T-helper 2 cell treated with Interferon-gamma antibody and Interleukin-4, amounts not matched to agents 5 μg/mL and 100 μg/mL, for 36 hours (primary cell): ENCODE results near the gene DNAJA4.

Experiments used
- DNase-seq: peaks from one replicate; pipeline ENCODE4 v3.0.0; 2021; ENCODE audit warnings: low spot score
- H3K27ac Mint-ChIP-seq: one replicate; pipeline ENCODE4 v1.8.0; 2021; ENCODE audit warnings: mild to moderate bottlenecking, mixed read lengths
- H3K27me3 Mint-ChIP-seq: one replicate; pipeline ENCODE4 v1.8.0; 2021; ENCODE audit warnings: low read depth, mixed read lengths
- H3K36me3 Mint-ChIP-seq: one replicate; pipeline ENCODE4 v1.8.0; 2021; ENCODE audit warnings: low read depth, mixed read lengths
- H3K4me1 Mint-ChIP-seq: one replicate; pipeline ENCODE4 v1.8.0; 2021; ENCODE audit warnings: low read depth, mixed read lengths
- H3K4me3 Mint-ChIP-seq: one replicate; pipeline ENCODE4 v1.8.0; 2022; ENCODE audit warnings: mild to moderate bottlenecking, moderate library complexity, mixed read lengths
- H3K9me3 Mint-ChIP-seq: one replicate; pipeline ENCODE4 v1.8.0; 2021; ENCODE audit warnings: mixed read lengths

DNAJA4 gene

GRCh38 chr15:78322243-78322642, 57.9 kb downstream of the DNAJA4 start:
- no peaks in the 10 kb centered on the region for H3K9me3 Mint-ChIP-seq
- no peak for DNase-seq

GRCh38 chr15:78322724-78323521, 58.6 kb downstream of the DNAJA4 start:
- H3K9me3 Mint-ChIP-seq, result no peaks in the 10 kb centered on the region
- H3K4me3 Mint-ChIP-seq, result no peak overlapping the region
- no peaks in the 10 kb centered on the region for H3K36me3 Mint-ChIP-seq
- DNase-seq, result no peak
- no peaks in the 10 kb centered on the region for H3K4me1 Mint-ChIP-seq
- no peak overlapping the region for H3K27ac Mint-ChIP-seq
- H3K27me3 Mint-ChIP-seq, result no peaks in the 10 kb centered on the region

More at GRCh38 chr15:78322243-78322642, 57.9 kb downstream of the DNAJA4 start:
- Mint-ChIP-seq H3K36me3 (no peaks in the 10 kb centered on the region), H3K4me3 (no peak overlapping the region), H3K27ac (no peak overlapping the region), H3K27me3 (no peaks in the 10 kb centered on the region), H3K4me1 (no peaks in the 10 kb centered on the region)

GRCh38 chr15:78323693-78324092, 59.3 kb downstream of the DNAJA4 start:
- H3K4me3 Mint-ChIP-seq, result no peak overlapping the region
- no peaks in the 10 kb centered on the region for H3K27me3 Mint-ChIP-seq
- DNase-seq, result no peak
- H3K9me3 Mint-ChIP-seq, result no peaks in the 10 kb centered on the region
- H3K4me1 Mint-ChIP-seq, result no peaks in the 10 kb centered on the region
- H3K36me3 Mint-ChIP-seq, result no peaks in the 10 kb centered on the region
- H3K27ac Mint-ChIP-seq, result no peak overlapping the region

- H3K27me3 Mint-ChIP-seq, result no peaks in the 10 kb centered on the region
- no peaks in the 10 kb centered on the region for H3K36me3 Mint-ChIP-seq
- H3K4me3 Mint-ChIP-seq, result no peak overlapping the region
- H3K9me3 Mint-ChIP-seq, result no peaks in the 10 kb centered on the region
- H3K4me1 Mint-ChIP-seq, result no peaks in the 10 kb centered on the region
- H3K27ac Mint-ChIP-seq, result no peak overlapping the region
- DNase-seq, result no peak
These were observed 59.8 kb downstream of the DNAJA4 start for GRCh38 chr15:78324144-78324543.

GRCh38 chr15:78325092-78325843, 60.9 kb downstream of the DNAJA4 start:
- Mint-ChIP-seq H3K9me3 (no peaks in the 10 kb centered on the region), H3K27me3 (no peaks in the 10 kb centered on the region)

GRCh38 chr15:78327466-78327865, 63.1 kb downstream of the DNAJA4 start:
- no peak for DNase-seq
- H3K4me1 Mint-ChIP-seq, result no peaks in the 10 kb centered on the region
- no peak overlapping the region for H3K27ac Mint-ChIP-seq
- no peaks in the 10 kb centered on the region for H3K27me3 Mint-ChIP-seq
- H3K4me3 Mint-ChIP-seq, result no peak overlapping the region
- no peaks in the 10 kb centered on the region for H3K36me3 Mint-ChIP-seq
- no peaks in the 10 kb centered on the region for H3K9me3 Mint-ChIP-seq

More at GRCh38 chr15:78325092-78325843, 60.9 kb downstream of the DNAJA4 start:
- DNase-seq, result no peak
- H3K4me1 Mint-ChIP-seq, result no peaks in the 10 kb centered on the region
- no peaks in the 10 kb centered on the region for H3K36me3 Mint-ChIP-seq
- no peak overlapping the region for H3K27ac Mint-ChIP-seq
- no peak overlapping the region for H3K4me3 Mint-ChIP-seq

GRCh38 chr15:78329625-78330024, 65.3 kb downstream of the DNAJA4 start:
- Mint-ChIP-seq H3K9me3 (no peaks in the 10 kb centered on the region), H3K4me1 (no peaks in the 10 kb centered on the region), H3K27me3 (no peaks in the 10 kb centered on the region), H3K4me3 (no peak overlapping the region), H3K36me3 (no peaks in the 10 kb centered on the region), H3K27ac (no peak overlapping the region)
- DNase-seq, result no peak
